Stimulated activated naive CD8-positive, alpha-beta T cell treated with anti-CD3 and anti-CD28 coated beads, Interleukin-15, amount 100 ng/mL, for 72 hours (primary cell): Measurements from ENCODE around the gene ACTR6.
"Not testable (repeated sequence)": the region's sequence is repeated elsewhere in the genome, so short reads cannot be mapped to it uniquely, and the experiment has no call there.

Experiments used
- ATAC-seq: fragments of 150-1000 bp; cut with Tn5 transposase; 2 replicates; pipeline ENCODE4 v1.10.0; 2021; ENCODE audit warnings: mild to moderate bottlenecking, moderate library complexity
- DNase-seq, 2 donors: peaks; one replicate each; pipeline ENCODE4 v3.0.0; 2021 to 2022
- H3K27ac Mint-ChIP-seq, 2 donors: one replicate each; pipeline ENCODE4 v1.8.0; 2022; ENCODE audit warnings: mild to moderate bottlenecking in 2 of 2, mixed read lengths in 2 of 2, moderate library complexity in 2 of 2
- H3K27me3 Mint-ChIP-seq: one replicate; pipeline ENCODE4 v1.8.0; 2022; ENCODE audit warnings: mixed read lengths
- H3K4me1 Mint-ChIP-seq: one replicate; pipeline ENCODE4 v1.8.0; 2022; ENCODE audit warnings: mild to moderate bottlenecking, mixed read lengths
- H3K4me3 Mint-ChIP-seq, 2 donors: one replicate each; pipeline ENCODE4 v1.8.0; 2022; ENCODE audit warnings: mild to moderate bottlenecking in 2 of 2, mixed read lengths in 2 of 2, moderate library complexity in 1 of 2
- H3K9me3 Mint-ChIP-seq, 2 donors: one replicate each; pipeline ENCODE4 v1.8.0; 2022; ENCODE audit warnings: mixed read lengths in 2 of 2

ACTR6 gene

DNA sequence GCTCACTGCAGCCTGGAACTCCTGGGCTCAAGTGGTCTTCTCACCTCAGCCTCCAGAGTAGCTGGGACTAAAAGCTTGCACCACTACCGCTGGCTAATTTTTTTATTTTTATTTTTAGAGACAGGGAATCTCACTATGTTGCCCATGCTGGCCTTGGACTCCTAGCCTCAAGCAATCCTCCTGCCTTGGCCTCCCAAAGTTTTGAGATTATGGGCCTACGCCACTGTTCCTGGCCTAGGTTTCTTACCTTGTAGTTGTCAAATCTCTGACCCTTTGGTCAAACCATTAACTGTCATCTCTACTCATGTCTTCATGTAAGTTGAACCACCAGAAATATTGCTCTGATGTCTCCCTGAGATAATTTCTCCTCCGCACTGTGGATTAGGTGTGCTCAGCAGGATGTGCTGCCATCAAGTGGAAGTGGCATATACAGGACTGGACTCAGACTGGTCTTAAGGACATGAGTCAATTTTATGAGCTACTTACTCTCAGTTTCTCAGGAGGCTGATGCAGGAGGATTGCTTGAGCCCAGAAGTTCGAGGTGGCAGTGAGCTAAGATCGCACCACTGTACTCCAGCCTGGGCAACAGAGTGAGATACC is 28.5 kb downstream of the ACTR6 start:
- Mint-ChIP-seq H3K9me3 (no peaks in the 10 kb centered on the region), H3K27me3 (no peaks in the 10 kb centered on the region), H3K4me1 (no peaks in the 10 kb centered on the region), H3K4me3 (no peak overlapping the region), H3K27ac (no peak overlapping the region)
- ATAC-seq (peak; percentile 52), DNase-seq (no peak)

DNA sequence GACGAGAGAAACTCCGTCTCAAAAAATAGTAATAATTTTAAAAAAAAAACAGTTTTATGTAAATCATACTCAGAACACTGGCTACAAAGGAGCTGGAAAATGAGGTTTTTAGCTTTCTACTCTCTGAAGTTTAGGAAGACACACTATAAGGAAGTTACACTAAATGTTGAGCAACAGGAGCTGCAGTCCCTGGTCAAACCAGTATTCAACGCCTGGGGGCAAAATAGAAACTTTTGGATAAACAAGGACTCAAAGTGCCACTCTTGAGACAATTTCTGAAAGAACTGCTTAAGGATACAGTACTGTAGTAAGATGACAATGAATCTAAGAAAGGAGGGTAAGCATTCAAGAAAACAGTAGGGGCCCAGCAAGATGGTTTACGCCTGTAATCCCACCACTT is 29.3 kb downstream of the ACTR6 start:
- no peak overlapping the region for H3K27ac Mint-ChIP-seq
- H3K4me1 Mint-ChIP-seq, result no peaks in the 10 kb centered on the region
- ATAC-seq (no peak), DNase-seq (no peak)
- no peaks in the 10 kb centered on the region for H3K9me3 Mint-ChIP-seq
- H3K4me3 Mint-ChIP-seq, result no peak overlapping the region
- H3K27me3 Mint-ChIP-seq, result no peaks in the 10 kb centered on the region

- H3K4me3 Mint-ChIP-seq, H3K27ac Mint-ChIP-seq, H3K27me3 Mint-ChIP-seq, DNase-seq, H3K9me3 Mint-ChIP-seq, H3K4me1 Mint-ChIP-seq, ATAC-seq: not testable (repeated sequence)
Measured at GRCh38 chr12:100231873-100232272, 31.3 kb downstream of the ACTR6 start.

- no peak overlapping the region for H3K27ac Mint-ChIP-seq
- H3K4me1 Mint-ChIP-seq, result no peaks in the 10 kb centered on the region
- no peak for ATAC-seq
- no peak for DNase-seq
- no peaks in the 10 kb centered on the region for H3K27me3 Mint-ChIP-seq
- no peaks in the 10 kb centered on the region for H3K9me3 Mint-ChIP-seq
- H3K4me3 Mint-ChIP-seq, result no peak overlapping the region
Measured at GRCh38 chr12:100234166-100234565, 33.6 kb downstream of the ACTR6 start.

- ATAC-seq (no peak), DNase-seq (no peak)
- no peaks in the 10 kb centered on the region for H3K9me3 Mint-ChIP-seq
- no peak overlapping the region for H3K4me3 Mint-ChIP-seq
- H3K27ac Mint-ChIP-seq, result no peak overlapping the region
- no peaks in the 10 kb centered on the region for H3K27me3 Mint-ChIP-seq
- H3K4me1 Mint-ChIP-seq, result no peaks in the 10 kb centered on the region
Measured at GRCh38 chr12:100234591-100235304, 34.1 kb downstream of the ACTR6 start.

- Mint-ChIP-seq H3K27me3 (no peaks in the 10 kb centered on the region), H3K4me3 (no peak overlapping the region), H3K4me1 (no peaks in the 10 kb centered on the region), H3K9me3 (no peaks in the 10 kb centered on the region), H3K27ac (peak overlapping the region in 1 of 2 donors; percentile 72)
- ATAC-seq (no peak), DNase-seq (no peak)
Measured at GRCh38 chr12:100238801-100239200, 38.2 kb downstream of the ACTR6 start.

- no peak for DNase-seq
- no peaks in the 10 kb centered on the region for H3K9me3 Mint-ChIP-seq
- no peaks in the 10 kb centered on the region for H3K4me1 Mint-ChIP-seq
- H3K27ac Mint-ChIP-seq, result no peak overlapping the region
- H3K27me3 Mint-ChIP-seq, result no peaks in the 10 kb centered on the region
- no peak overlapping the region for H3K4me3 Mint-ChIP-seq
- no peak for ATAC-seq
Measured at GRCh38 chr12:100239589-100239988, 39.0 kb downstream of the ACTR6 start.

GRCh38 chr12:100243137-100243536 is 42.5 kb downstream of the ACTR6 start:
- H3K27me3 Mint-ChIP-seq, result no peaks in the 10 kb centered on the region
- H3K4me1 Mint-ChIP-seq, result no peaks in the 10 kb centered on the region
- H3K27ac Mint-ChIP-seq, result no peak overlapping the region
- ATAC-seq (no peak), DNase-seq (no peak)
- H3K9me3 Mint-ChIP-seq, result no peaks in the 10 kb centered on the region
- H3K4me3 Mint-ChIP-seq, result no peak overlapping the region

- ATAC-seq (no peak), DNase-seq (no peak)
- H3K9me3 Mint-ChIP-seq, result no peaks in the 10 kb centered on the region
- H3K4me1 Mint-ChIP-seq, result no peaks in the 10 kb centered on the region
- no peaks in the 10 kb centered on the region for H3K27me3 Mint-ChIP-seq
- H3K27ac Mint-ChIP-seq, result no peak overlapping the region
- no peak overlapping the region for H3K4me3 Mint-ChIP-seq
Measured at GRCh38 chr12:100247765-100248164, 47.1 kb downstream of the ACTR6 start.

GRCh38 chr12:100248886-100249285 is 48.3 kb downstream of the ACTR6 start:
- Mint-ChIP-seq H3K4me3 (no peak overlapping the region), H3K27ac (no peak overlapping the region), H3K27me3 (no peaks in the 10 kb centered on the region), H3K9me3 (no peaks in the 10 kb centered on the region), H3K4me1 (no peaks in the 10 kb centered on the region)
- ATAC-seq, result no peak
- DNase-seq, result no peak

- no peak overlapping the region for H3K27ac Mint-ChIP-seq
- no peaks in the 10 kb centered on the region for H3K9me3 Mint-ChIP-seq
- H3K4me1 Mint-ChIP-seq, result no peaks in the 10 kb centered on the region
- H3K27me3 Mint-ChIP-seq, result no peaks in the 10 kb centered on the region
- ATAC-seq (no peak), DNase-seq (no peak)
- no peak overlapping the region for H3K4me3 Mint-ChIP-seq
Measured at GRCh38 chr12:100249941-100250340, 49.3 kb downstream of the ACTR6 start.

- Mint-ChIP-seq H3K27ac (no peak overlapping the region), H3K9me3 (no peaks in the 10 kb centered on the region), H3K4me1 (no peaks in the 10 kb centered on the region), H3K4me3 (no peak overlapping the region), H3K27me3 (no peaks in the 10 kb centered on the region)
- ATAC-seq (no peak), DNase-seq (no peak)
Measured at GRCh38 chr12:100251917-100252316, 51.3 kb downstream of the ACTR6 start.

GRCh38 chr12:100253437-100253836 is 52.8 kb downstream of the ACTR6 start:
- no peaks in the 10 kb centered on the region for H3K4me1 Mint-ChIP-seq
- no peaks in the 10 kb centered on the region for H3K9me3 Mint-ChIP-seq
- no peak overlapping the region for H3K27ac Mint-ChIP-seq
- DNase-seq (no peak), ATAC-seq (no peak)
- no peaks in the 10 kb centered on the region for H3K27me3 Mint-ChIP-seq
- H3K4me3 Mint-ChIP-seq, result no peak overlapping the region

- DNase-seq, result no peak
- ATAC-seq, result no peak
- H3K27me3 Mint-ChIP-seq, result no peaks in the 10 kb centered on the region
- no peaks in the 10 kb centered on the region for H3K4me1 Mint-ChIP-seq
- H3K9me3 Mint-ChIP-seq, result no peaks in the 10 kb centered on the region
- no peak overlapping the region for H3K4me3 Mint-ChIP-seq
- peak overlapping the region in 1 of 2 donors; percentile 34 for H3K27ac Mint-ChIP-seq
Measured at GRCh38 chr12:100254876-100255275, 54.3 kb downstream of the ACTR6 start.

DNA sequence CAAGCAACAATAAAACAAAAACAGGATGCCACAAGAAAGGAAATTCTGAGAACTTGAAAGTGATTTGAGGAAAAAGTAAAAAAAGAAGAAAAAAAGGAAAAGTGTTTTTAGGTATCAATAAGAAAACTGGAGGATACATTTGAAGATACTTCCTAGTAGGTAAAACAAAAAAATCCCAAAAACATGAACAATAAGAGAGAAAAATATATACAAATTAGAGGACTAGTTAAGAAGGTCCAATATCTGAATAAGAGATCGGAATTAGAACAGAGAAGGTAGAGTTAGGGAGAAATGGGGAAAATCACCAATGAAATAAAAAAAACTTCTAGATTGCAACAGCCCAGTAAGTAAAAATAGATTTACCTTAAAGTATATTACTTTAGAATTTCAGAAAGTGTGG is 57.5 kb downstream of the ACTR6 start:
- DNase-seq (no peak), ATAC-seq (no peak)
- no peak overlapping the region for H3K4me3 Mint-ChIP-seq
- no peaks in the 10 kb centered on the region for H3K27me3 Mint-ChIP-seq
- no peaks in the 10 kb centered on the region for H3K4me1 Mint-ChIP-seq
- no peaks in the 10 kb centered on the region for H3K9me3 Mint-ChIP-seq
- H3K27ac Mint-ChIP-seq, result no peak overlapping the region

GRCh38 chr12:100263131-100263530 is 62.5 kb downstream of the ACTR6 start:
- H3K27ac Mint-ChIP-seq, result no peak overlapping the region
- DNase-seq (no peak), ATAC-seq (no peak)
- H3K9me3 Mint-ChIP-seq, result no peaks in the 10 kb centered on the region
- H3K4me3 Mint-ChIP-seq, result no peak overlapping the region
- H3K4me1 Mint-ChIP-seq, result peaks cover 7% of the 10 kb centered on the region
- no peaks in the 10 kb centered on the region for H3K27me3 Mint-ChIP-seq

DNA sequence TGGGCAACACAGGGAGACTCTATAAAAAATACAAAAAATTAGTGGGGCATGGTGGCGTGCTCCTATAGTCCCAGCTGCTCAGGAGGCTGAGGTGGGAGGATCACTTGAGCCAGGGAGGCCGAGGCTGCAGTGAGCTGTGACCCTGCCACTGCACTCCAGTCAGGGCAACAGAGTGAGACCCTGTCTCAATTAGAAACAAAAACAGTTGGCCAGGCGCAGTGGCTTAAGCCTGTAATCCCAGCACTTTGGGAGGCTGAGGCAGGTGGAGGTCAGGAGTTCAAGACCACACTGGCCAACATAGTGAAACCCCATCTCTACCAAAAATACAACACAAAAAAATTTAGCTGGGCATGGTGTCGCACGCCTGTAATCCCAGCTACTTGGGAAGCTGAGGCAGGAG is 64.5 kb downstream of the ACTR6 start:
- peaks cover 17% of the 10 kb centered on the region for H3K4me1 Mint-ChIP-seq
- not testable (repeated sequence) for DNase-seq, H3K27me3 Mint-ChIP-seq, ATAC-seq, H3K9me3 Mint-ChIP-seq
- peak overlapping the region in 1 of 2 donors; percentile 5 for H3K4me3 Mint-ChIP-seq
- H3K27ac Mint-ChIP-seq, result peak overlapping the region; percentile 19 to 34
